Suprapubic skin (tissue), 4 donors: Measurements from ENCODE around the gene LPCAT1.
A peak's percentile ranks its signal among the peaks of the same experiment; 100 is the strongest.

Source experiments
- CTCF ChIP-seq, 2 donors: fragments of 200-600 bp in 1 of 2; fragments of 450-650 bp in 1 of 2; sonication (generic) in 1 of 2; IDR thresholded peaks; one replicate each; pipeline ENCODE4 v1.5.1; 2016 to 2019; ENCODE audit warnings: antibody characterized with exemption in 2 of 2, mild to moderate bottlenecking in 1 of 2, moderate library complexity in 1 of 2
- EP300 ChIP-seq: sonication (generic); formaldehyde crosslinking; IDR thresholded peaks from one replicate; pipeline ENCODE4 v1.6.1; 2017; ENCODE audit warnings: antibody characterized with exemption
- POLR2A ChIP-seq, 2 donors: fragments of 450-650 bp; IDR thresholded peaks; one replicate each; pipeline ENCODE4 v1.6.1; 2017; ENCODE audit warnings: antibody characterized with exemption in 2 of 2, mild to moderate bottlenecking in 2 of 2, moderate library complexity in 2 of 2
- POLR2AphosphoS5 ChIP-seq, 3 donors: sonication (generic); formaldehyde crosslinking; IDR thresholded peaks; one replicate each; pipeline ENCODE4 v1.6.1; 2017; ENCODE audit warnings: antibody characterized with exemption in 3 of 3

GRCh38 chr5:1523793-1524480 lies at the start of gene LPCAT1:
- TF ChIP-seq POLR2AphosphoS5 (IDR thresholded peaks at IDR 0.05) (no peak), CTCF (IDR thresholded peaks at IDR 0.05) (peak in 1 of 2 donors; percentile 20), POLR2A (IDR thresholded peaks at IDR 0.05) (no peak), EP300 (no peak)
